Adipocyte (in vitro differentiated cells): ENCODE data around the gene PLA2G4A.

Source experiments
- DNase-seq: peaks from one replicate; pipeline ENCODE4 v3.0.0-alpha.2; 2015; ENCODE audit warnings: low read depth
- H3K27me3 ChIP-seq: replicated peaks from 2 replicates; pipeline ENCODE4 v1.7.0; 2013; ENCODE audit warnings: mild to moderate bottlenecking, low read length, moderate library complexity; ENCODE audit not compliant: control insufficient read depth, insufficient read depth
- H3K36me3 ChIP-seq: 2 replicates; pipeline ENCODE4 v1.7.0; 2013; ENCODE audit warnings: low read length, mild to moderate bottlenecking, moderate library complexity; ENCODE audit not compliant: control insufficient read depth, insufficient read depth, severe bottlenecking
- H3K4me1 ChIP-seq: 2 replicates; pipeline ENCODE4 v1.7.0; 2013; ENCODE audit warnings: mild to moderate bottlenecking, low read length, moderate library complexity; ENCODE audit not compliant: control insufficient read depth, insufficient read depth
- H3K4me3 ChIP-seq: 2 replicates; pipeline ENCODE4 v1.7.0; 2013; ENCODE audit warnings: mild to moderate bottlenecking, low read length, moderate library complexity
- H3K9ac ChIP-seq: 2 replicates; pipeline ENCODE4 v1.7.0; 2013; ENCODE audit warnings: mild to moderate bottlenecking, low read length, moderate library complexity
- H3K9me3 ChIP-seq: 2 replicates; pipeline ENCODE4 v1.7.0; 2013; ENCODE audit warnings: mild to moderate bottlenecking, low read length, moderate library complexity; ENCODE audit not compliant: control insufficient read depth

PLA2G4A gene

DNA sequence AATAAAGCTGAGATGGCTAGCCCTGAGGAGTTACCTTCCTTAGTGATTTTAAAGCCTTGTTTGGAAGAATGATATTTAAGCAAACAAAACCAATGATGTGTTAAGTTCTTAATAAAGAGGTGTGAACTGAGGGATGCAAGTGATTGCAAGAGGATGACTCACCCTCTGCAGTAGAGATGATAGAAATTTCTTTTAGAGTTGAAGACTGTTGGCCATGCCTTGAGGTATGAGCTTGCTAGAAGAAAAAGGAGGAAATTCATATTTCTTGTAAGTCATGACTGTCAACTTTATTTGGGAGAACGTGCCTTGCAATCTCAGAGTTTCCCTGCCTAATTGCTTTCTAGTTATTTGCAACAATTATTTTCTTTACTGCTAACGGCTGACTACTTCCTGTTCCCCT is 94.7 kb downstream of the PLA2G4A start:
- DNase-seq: no peak
- H3K9me3 ChIP-seq: no peaks in the 10 kb centered on the region
- H3K9ac ChIP-seq: no peak overlapping the region
- no peak overlapping the region for H3K4me3 ChIP-seq
- H3K27me3 ChIP-seq: no peaks in the 10 kb centered on the region
- H3K36me3 ChIP-seq: no peaks in the 10 kb centered on the region
- peaks cover 13% of the 10 kb centered on the region for H3K4me1 ChIP-seq

DNA sequence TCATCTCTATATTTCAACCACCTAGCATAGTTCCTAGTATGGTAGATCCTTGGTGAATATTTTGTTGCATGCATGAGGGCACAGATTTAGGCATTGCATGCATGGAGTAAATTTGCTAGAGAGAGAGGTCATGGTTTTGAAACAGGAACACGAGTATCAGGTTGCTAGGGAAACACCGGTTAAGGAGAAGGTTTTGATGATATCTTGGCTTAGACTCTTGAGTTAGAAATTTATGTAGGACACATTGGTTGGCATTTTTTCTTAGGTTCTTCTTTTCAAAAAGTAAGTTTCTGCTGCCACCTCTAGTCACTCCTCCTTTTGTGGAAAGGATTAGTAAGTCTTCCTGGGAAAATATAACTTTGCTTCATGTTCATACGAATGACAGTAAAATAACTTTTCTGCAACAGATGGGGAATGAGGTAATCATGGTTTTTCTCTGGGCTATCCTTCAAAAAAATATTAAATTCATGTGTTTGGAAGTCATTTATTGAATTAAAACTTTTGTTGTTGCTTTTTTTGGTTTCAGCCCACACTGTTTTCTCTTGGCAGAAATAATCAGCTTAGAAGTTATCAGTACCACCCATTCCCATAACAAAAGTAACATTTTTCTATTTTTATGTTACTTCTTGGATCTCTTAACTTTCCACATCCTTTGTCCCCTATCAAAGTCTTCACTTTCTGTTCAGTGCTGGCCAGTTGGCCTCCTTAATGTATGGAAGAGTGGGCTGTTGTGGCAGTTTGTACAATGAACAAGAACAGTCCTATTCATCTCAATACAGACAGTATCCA is 97.3 kb downstream of the PLA2G4A start:
- Histone ChIP-seq H3K27me3 (no peaks in the 10 kb centered on the region), H3K4me3 (no peak overlapping the region), H3K9me3 (no peaks in the 10 kb centered on the region), H3K36me3 (no peaks in the 10 kb centered on the region), H3K4me1 (peaks cover 13% of the 10 kb centered on the region), H3K9ac (no peak overlapping the region)
- DNase-seq: peak; percentile 78

DNA sequence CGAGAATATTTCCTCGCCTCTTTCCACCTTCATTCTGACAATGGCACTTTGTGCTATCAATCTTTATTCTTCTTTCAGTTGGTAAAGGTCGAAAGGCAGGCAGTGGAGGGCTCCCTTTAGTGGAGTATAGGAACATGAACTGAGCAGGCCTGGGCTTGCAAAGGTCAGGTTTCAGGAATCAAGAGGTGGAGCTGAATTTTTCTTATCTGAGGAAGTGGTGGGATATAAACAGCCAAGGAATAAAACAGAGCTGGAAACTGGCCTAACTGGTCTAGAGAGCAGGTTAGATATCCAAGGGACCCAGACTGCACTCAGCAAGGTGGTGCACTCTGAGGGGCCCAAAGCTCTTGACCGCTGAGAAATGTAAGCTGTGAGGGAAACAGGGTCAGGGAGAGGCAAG is 99.1 kb downstream of the PLA2G4A start:
- H3K4me1 ChIP-seq: peaks cover 13% of the 10 kb centered on the region
- no peak overlapping the region for H3K9ac ChIP-seq
- no peaks in the 10 kb centered on the region for H3K36me3 ChIP-seq
- H3K27me3 ChIP-seq: no peaks in the 10 kb centered on the region
- H3K9me3 ChIP-seq: no peaks in the 10 kb centered on the region
- no peak overlapping the region for H3K4me3 ChIP-seq
- DNase-seq: no peak

DNA sequence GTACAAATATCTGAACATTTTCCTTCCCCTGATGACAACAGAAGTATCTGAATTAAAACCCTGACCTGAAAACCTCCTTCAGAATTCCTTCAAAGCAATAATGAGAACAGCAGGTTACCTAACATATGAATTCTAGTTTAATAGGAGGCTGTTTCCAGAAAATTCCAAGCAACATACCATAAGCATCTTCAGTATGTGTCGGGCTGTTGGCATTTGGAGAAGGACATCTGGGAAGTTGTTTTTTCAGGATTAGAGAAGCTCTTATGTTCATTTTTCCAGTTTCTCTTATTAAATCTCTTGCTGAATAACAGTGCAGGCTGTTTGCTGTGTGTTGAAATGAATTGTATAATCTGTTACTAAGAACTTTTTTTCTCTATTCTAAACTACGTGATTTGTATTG is 101.5 kb downstream of the PLA2G4A start:
- H3K36me3 ChIP-seq: no peaks in the 10 kb centered on the region
- no peak overlapping the region for H3K4me3 ChIP-seq
- no peaks in the 10 kb centered on the region for H3K27me3 ChIP-seq
- DNase-seq: peak; percentile 36
- H3K4me1 ChIP-seq: peaks cover 13% of the 10 kb centered on the region
- H3K9ac ChIP-seq: no peak overlapping the region
- no peaks in the 10 kb centered on the region for H3K9me3 ChIP-seq

DNA sequence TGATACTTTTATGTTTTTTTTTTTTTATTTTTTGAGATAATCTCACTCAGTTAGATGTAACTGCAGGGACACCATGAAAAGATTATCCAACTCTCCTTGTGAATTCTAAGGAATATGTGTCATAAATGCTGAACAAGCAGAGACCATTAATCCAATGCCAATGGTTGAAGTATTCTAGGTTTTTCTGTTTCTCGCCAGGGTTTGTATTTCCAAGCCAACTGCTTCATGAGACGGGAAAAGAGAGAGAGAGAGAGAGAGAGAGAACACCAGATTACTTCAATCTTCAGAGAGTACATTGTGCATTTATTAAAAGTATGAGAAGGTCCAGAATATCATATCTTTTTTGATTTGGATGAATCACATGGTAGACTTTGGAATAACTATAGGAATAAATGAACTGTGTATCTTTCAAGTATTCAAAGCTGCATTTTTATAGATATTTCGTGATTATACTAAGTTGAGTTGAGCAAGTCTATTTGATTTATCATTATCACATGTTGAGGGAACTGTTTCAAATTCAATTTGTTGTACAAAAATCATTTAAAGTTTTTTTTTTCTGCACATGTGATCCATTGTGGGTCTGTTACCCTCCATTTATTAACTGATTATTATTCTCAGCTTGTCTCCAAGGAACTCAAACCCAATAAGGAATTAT is 108.4 kb downstream of the PLA2G4A start:
- Histone ChIP-seq H3K4me3 (no peak overlapping the region), H3K4me1 (peaks cover 12% of the 10 kb centered on the region)

DNA sequence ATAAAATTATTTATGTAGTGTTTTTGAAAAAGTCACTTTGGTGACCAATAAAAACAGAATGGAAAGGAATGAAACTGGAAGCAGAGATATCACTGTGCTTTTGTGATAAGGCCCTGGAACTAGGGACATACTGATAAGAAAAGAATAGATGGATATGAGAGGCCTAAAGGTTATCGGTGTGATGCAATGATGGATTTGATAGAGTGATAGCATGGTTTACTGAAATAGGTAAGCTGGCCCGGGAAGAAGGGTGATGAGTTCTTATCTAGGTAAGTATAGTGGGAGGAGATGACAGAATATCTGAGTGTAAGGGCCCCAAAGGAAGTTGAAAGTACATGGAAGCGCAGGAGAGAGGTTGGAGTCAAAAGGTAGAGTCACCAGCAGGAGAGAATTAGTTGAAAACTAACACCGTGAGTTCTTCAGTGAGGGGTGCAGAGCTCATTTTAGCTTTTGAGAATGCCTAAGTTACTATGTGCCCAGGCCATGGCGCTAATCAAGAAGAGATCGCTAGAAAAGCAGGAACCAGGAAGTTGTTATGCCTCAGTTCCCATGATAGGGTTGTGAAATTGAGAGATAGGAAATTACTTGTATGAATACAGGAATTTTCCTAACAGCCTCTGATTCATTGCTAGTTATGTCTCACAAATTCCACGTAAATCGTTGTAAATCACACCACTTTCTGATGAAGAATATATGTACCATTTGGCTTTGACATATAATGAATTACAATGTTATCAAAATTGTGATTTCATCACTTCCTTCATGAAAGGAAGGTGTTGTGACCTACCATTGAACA is 115.3 kb downstream of the PLA2G4A start:
- no peaks in the 10 kb centered on the region for H3K4me1 ChIP-seq
- no peaks in the 10 kb centered on the region for H3K27me3 ChIP-seq
- no peak overlapping the region for H3K9ac ChIP-seq
- no peak overlapping the region for H3K4me3 ChIP-seq
- DNase-seq: no peak
- no peaks in the 10 kb centered on the region for H3K36me3 ChIP-seq
- no peaks in the 10 kb centered on the region for H3K9me3 ChIP-seq

More for the DNA sequence above, 108.4 kb downstream of the PLA2G4A start:
- Histone ChIP-seq H3K27me3 (no peaks in the 10 kb centered on the region), H3K36me3 (no peaks in the 10 kb centered on the region), H3K9me3 (no peaks in the 10 kb centered on the region), H3K9ac (no peak overlapping the region)
- no peak for DNase-seq

DNA sequence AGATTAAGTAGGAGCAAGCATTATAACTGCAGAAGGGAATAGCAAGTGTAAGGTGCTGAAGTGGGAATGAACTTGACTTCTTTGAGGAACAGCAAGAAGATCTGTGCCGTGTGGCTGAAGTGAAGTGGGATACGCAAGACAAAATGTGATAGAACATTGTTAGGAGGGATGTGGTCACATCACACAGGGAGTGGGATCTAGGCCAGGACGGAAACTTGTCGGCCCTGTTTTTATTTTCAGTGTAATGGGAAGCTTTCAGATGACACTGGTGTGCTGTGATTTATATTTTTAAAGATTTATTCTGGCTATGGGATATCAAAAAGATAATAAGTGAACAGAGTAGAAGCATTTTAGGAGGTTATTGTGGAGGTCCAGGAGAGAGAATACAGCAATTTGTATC is 116.4 kb downstream of the PLA2G4A start:
- Histone ChIP-seq H3K4me3 (no peak overlapping the region), H3K4me1 (no peaks in the 10 kb centered on the region), H3K9me3 (no peaks in the 10 kb centered on the region), H3K9ac (no peak overlapping the region), H3K27me3 (no peaks in the 10 kb centered on the region), H3K36me3 (no peaks in the 10 kb centered on the region)
- no peak for DNase-seq

DNA sequence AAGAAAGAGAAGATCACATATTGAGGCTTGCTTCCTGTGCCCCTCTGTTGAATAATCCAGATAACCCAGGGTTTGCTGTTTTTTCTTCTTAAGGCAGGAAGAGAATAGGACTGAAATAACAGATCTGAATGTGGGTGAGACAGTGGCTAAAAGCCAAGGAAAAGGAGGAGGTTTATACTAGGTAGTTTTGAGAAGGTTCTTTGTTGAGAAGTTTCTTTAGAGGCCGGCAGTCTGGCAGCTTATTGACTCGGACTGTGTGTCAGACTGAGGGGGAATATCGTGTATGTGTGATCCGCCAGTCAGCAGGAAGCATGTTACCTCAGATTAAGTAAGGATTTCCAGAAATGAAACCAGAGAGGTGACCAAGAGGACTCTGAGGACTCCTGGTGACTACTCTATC is 119.8 kb downstream of the PLA2G4A start:
- Histone ChIP-seq H3K4me3 (no peak overlapping the region), H3K4me1 (peaks cover 6% of the 10 kb centered on the region), H3K9ac (no peak overlapping the region), H3K36me3 (no peaks in the 10 kb centered on the region), H3K9me3 (no peaks in the 10 kb centered on the region), H3K27me3 (no peaks in the 10 kb centered on the region)
- DNase-seq: no peak

DNA sequence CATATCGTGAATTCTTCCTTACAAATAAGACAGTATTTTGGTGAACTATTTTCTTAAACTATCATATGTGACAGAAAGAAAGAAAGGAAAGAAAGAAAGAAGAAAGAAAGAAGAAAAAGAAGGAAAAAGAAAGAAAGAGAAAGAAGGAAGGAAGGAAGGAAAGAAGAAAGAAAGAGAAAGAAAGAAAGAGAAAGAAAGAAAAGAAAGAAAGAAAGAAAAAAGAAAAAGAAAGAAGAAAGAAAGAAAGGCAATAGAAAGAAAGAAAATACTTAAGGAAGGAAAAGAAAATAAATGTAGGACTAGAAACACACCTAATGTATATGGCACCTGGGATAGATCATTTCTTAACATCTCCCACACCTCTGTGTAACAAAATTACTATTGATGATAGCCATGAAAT is 120.4 kb downstream of the PLA2G4A start:
- Histone ChIP-seq H3K27me3 (no peaks in the 10 kb centered on the region), H3K4me1 (peaks cover 6% of the 10 kb centered on the region), H3K9ac (no peak overlapping the region), H3K4me3 (no peak overlapping the region), H3K36me3 (no peaks in the 10 kb centered on the region), H3K9me3 (no peaks in the 10 kb centered on the region)
- no peak for DNase-seq

DNA sequence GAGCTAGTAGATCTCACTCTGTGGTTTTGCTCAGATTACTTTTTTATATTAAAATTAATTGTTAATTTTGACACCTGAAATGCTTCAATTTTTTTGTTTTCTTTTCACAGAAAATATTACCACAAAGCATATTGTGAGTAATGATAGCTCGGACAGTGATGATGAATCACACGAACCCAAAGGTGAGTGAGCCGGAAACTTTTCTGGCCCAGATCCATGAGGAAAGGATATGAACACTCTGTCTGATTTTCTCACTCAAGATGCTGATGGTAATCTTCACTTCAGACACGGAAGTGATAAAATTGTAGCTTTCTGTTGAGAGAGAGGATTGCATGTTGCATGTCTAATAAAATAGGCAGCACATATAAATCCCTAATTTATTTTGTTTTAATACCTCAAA is 121.8 kb downstream of the PLA2G4A start:
- Histone ChIP-seq H3K4me3 (no peak overlapping the region), H3K36me3 (no peaks in the 10 kb centered on the region), H3K27me3 (no peaks in the 10 kb centered on the region), H3K4me1 (peaks cover 6% of the 10 kb centered on the region), H3K9ac (no peak overlapping the region), H3K9me3 (no peaks in the 10 kb centered on the region)
- peak; percentile 54 for DNase-seq

DNA sequence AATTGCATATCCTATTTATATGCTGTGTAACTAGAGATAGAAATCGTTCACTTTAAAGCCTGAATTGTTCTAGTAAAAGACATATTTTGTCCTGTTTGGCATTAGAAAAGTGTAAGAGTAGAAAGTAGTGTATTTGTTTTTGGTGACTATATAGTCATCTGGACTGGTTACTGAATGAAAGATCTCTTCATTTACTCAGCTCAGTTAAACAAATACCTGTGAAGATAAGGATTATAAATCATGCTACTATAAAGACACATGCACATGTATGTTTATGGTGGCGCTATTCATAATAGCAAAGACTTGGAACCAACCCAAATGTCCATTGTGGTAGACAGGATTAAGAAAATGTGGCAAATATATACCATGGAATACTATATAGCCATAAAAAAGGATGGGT is 125.1 kb downstream of the PLA2G4A start:
- peaks cover 30% of the 10 kb centered on the region for H3K4me1 ChIP-seq
- no peak overlapping the region for H3K9ac ChIP-seq
- no peaks in the 10 kb centered on the region for H3K27me3 ChIP-seq
- peaks cover 4% of the 10 kb centered on the region for H3K9me3 ChIP-seq
- no peak for DNase-seq
- no peaks in the 10 kb centered on the region for H3K36me3 ChIP-seq
- H3K4me3 ChIP-seq: no peak overlapping the region
